Stomach (tissue), 9 donors: ENCODE measurements around the gene AOC2. TPM values are rescaled to one million over a fixed set of nuclear protein-coding genes. Genes with fewer than 3 reads are reported as not detected.

ENCODE experiments used
- DNase-seq, 2 donors: peaks; one replicate each; pipeline versions ENCODE4 v3.0.0 to v3.0.0-alpha.2; 2013 to 2019
- H3K27ac ChIP-seq, 5 donors: fragments of 200-600 bp in 4 of 5; sonication (generic) in 4 of 5; one replicate each; pipeline ENCODE4 v1.5.1; 2013 to 2019; ENCODE audit warnings: mild to moderate bottlenecking in 1 of 5, moderate library complexity in 1 of 5
- H3K27me3 ChIP-seq, 3 donors: fragments of 200-600 bp; sonication (generic); one replicate each; pipeline ENCODE4 v1.5.1; 2017 to 2019; ENCODE audit warnings: mixed run types in 1 of 3
- H3K36me3 ChIP-seq, 4 donors: fragments of 200-600 bp; sonication (generic); 1 replicate in 3 of 4; 2 replicates in 1 of 4; pipeline ENCODE4 v1.5.1; 2016 to 2019
- H3K4me1 ChIP-seq, 4 donors: fragments of 200-600 bp; sonication (generic); one replicate each; pipeline ENCODE4 v1.5.1; 2016 to 2019
- H3K4me3 ChIP-seq, 4 donors: fragments of 200-600 bp; sonication (generic) in 3 of 4; one replicate each; pipeline ENCODE4 v1.5.1; 2016 to 2019; ENCODE audit warnings: mild to moderate bottlenecking in 1 of 4
- H3K9me3 ChIP-seq, 4 donors: fragments of 200-600 bp; sonication (generic); one replicate each; pipeline ENCODE4 v1.5.1; 2016 to 2019
- CTCF ChIP-seq, 7 experiments: fragments of 450-650 bp in 4 of 7; fragments of 200-600 bp in 3 of 7; sonication (generic) in 3 of 7; IDR thresholded peaks; one replicate each; pipeline ENCODE4 v1.5.1; 2016 to 2019; ENCODE audit warnings: antibody characterized with exemption in 7 of 7, control low read depth in 2 of 7, mild to moderate bottlenecking in 1 of 7
- EP300 ChIP-seq: sonication (generic); formaldehyde crosslinking; IDR thresholded peaks from one replicate; pipeline ENCODE4 v1.6.1; 2017; ENCODE audit warnings: antibody characterized with exemption
- POLR2A ChIP-seq, 4 donors: fragments of 450-650 bp; IDR thresholded peaks; one replicate each; pipeline ENCODE4 v1.6.1; 2016; ENCODE audit warnings: antibody characterized with exemption in 4 of 4, control low read depth in 2 of 4, mild to moderate bottlenecking in 1 of 4, moderate library complexity in 1 of 4
- POLR2AphosphoS5 ChIP-seq, 3 donors: sonication (generic); formaldehyde crosslinking; IDR thresholded peaks; one replicate each; pipeline ENCODE4 v1.6.1; 2016; ENCODE audit warnings: antibody characterized with exemption in 3 of 3
- WGBS, 5 donors: extraction: QIAGEN DNeasy Blood & Tissue Kit in 3 of 5; methylation state at CpG; one replicate each; pipeline versions ENCODE4 v1.1.5 to v1.1.7; 2013 to 2018; 5-methylcytosine and 5-hydroxymethylcytosine counted together
- intact Hi-C: fragments of 100-400 bp; cut with DNase I; formaldehyde crosslinking; loops from one replicate; pipeline ENCODE4 v1.15.1; 2023; ENCODE audit warnings: low total_unique reads
- polyA plus RNA-seq, 3 donors: library from polyadenylated mRNA; stranded (reverse); fragments of 200-250 nt; gene quantifications; one replicate each; pipeline ENCODE4 v1.2.3, GENCODE V29; 2013
- total RNA-seq, 5 donors: library from RNA; depleted of rRNA; stranded (reverse); fragments of >200 nt; gene quantifications; one replicate each; pipeline versions ENCODE4 v1.1.0 to v1.2.3, GENCODE V29; 2014 to 2016
- donor health status: healthy with polysubstance abuse.
- donor health status: Bipolar disorder and iron deficiency.
- donor health status: healthy.

AOC2 gene
- total and polyA plus RNA-seq, 8 donors, result 0.50 to 3.0 (median 0.87) TPM; not detected in 3

DNA sequence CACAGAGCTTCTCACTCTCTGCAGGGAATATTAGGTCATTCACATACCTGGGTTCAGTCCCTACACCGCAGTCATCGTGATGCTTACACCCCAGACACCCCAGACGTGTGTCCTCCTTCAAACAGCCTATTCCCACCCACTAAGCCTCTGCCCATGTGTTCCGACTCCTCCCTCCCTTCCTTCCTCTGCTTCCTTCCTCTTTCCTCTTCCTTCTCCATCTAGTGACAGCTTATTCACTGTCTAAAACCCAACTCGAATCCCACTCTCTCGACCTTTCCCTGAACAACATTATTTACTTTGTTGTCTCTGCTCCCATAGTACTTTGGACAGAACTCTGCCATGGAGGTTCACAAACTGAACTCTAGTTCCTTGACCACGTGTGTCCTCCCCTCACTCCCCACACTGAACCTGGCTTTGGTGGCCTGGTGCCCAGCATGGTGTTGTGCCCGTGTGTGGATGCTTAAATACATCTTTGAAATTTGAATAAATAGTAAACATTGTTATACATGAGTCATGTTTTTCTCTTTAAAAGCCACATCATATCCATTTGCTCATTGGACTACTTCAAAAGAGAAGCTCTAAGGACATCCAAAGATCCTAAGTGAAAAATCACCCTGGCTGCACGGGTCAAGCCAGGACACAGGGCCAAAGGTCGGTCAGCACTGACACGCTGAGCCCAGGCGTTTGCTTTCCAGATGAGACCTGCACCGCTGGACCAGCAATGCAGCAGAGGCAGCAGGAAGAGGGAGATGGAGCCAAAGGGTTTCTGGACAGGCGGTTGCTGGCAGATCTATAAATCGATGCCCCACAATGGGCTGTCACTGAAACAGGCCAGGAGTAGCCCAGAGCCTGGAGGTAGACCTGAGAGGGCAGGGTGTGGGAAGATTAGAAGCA is 42.1 kb downstream of the AOC2 start:
- peaks cover 0 to 24% (median 5%) of the 10 kb centered on the region in 4 donors for H3K4me1 ChIP-seq
- no peak overlapping the region for H3K27ac ChIP-seq
- H3K27me3 ChIP-seq, result no peaks in the 10 kb centered on the region
- H3K36me3 ChIP-seq, result no peaks in the 10 kb centered on the region
- intact Hi-C loops, result no loop called here
- WGBS, 5 donors, result 53 to 64% (median 59%) methylated on average over 15 of the region's 15 CpGs
- no peaks in the 10 kb centered on the region for H3K9me3 ChIP-seq
- TF ChIP-seq EP300 (no peak), POLR2A (IDR thresholded peaks at IDR 0.05) (no peak), CTCF (IDR thresholded peaks at IDR 0.05) (no peak), POLR2AphosphoS5 (IDR thresholded peaks at IDR 0.05) (no peak)
- no peak for DNase-seq
- peak overlapping the region in 1 of 4 donors; percentile 4 for H3K4me3 ChIP-seq

GRCh38 chr17:42889809-42890208 is 45.4 kb downstream of the AOC2 start:
- intact Hi-C loops, result no loop called here
- H3K4me1 ChIP-seq, result peaks cover 26 to 55% (median 35%) of the 10 kb centered on the region in 4 donors
- H3K36me3 ChIP-seq, result no peaks in the 10 kb centered on the region
- TF ChIP-seq EP300 (no peak), CTCF (IDR thresholded peaks at IDR 0.05) (no peak), POLR2A (IDR thresholded peaks at IDR 0.05) (no peak), POLR2AphosphoS5 (IDR thresholded peaks at IDR 0.05) (no peak)
- H3K27me3 ChIP-seq, result no peaks in the 10 kb centered on the region
- H3K27ac ChIP-seq, result no peak overlapping the region
- WGBS, 5 donors, result 88 to 95% (median 92%) methylated on average over 7 of the region's 7 CpGs
- no peak for DNase-seq
- H3K4me3 ChIP-seq, result no peak overlapping the region
- H3K9me3 ChIP-seq, result no peaks in the 10 kb centered on the region

DNA sequence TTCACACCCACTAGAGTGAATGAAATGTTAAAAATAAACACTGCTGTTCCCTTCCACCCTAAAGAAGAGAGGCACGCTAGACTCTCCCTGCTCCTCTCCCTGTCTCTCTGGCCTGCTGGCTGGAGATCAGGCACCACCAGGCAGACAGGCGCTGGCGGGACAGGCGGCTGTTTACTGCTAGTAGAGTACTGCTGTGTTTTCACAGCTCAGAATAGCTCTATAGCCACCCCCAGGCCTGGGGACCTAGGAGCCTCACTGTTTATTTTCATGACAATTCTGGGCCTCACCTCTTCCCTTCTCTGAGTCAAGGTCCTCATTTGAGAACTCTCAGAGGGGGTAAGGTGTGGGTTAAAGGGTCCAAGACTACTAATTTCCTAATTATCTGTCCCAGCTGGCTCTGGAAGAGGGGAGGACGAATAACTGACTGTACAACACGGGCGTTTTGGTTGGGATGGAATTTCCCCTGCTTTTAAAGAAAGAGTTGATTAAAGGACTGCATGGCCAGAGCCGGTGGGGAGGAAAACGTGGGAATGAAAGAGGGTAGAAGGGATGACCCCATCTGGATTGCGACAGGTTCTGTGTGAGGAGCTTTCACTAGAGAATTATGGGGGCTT is 47.3 kb downstream of the AOC2 start:
- TF ChIP-seq POLR2A (IDR thresholded peaks at IDR 0.05) (no peak), CTCF (IDR thresholded peaks at IDR 0.05) (no peak), EP300 (no peak), POLR2AphosphoS5 (IDR thresholded peaks at IDR 0.05) (no peak)
- peak; percentile 56 for DNase-seq
- intact Hi-C loops, result no loop called here
- WGBS, 5 donors, result 42 to 69% (median 50%) methylated on average over 10 of the region's 10 CpGs
- H3K9me3 ChIP-seq, result no peaks in the 10 kb centered on the region
- H3K4me1 ChIP-seq, result peaks cover 35 to 61% (median 45%) of the 10 kb centered on the region in 4 donors
- H3K27me3 ChIP-seq, result no peaks in the 10 kb centered on the region
- H3K27ac ChIP-seq, result peak overlapping the region in 4 of 5 donors; percentile 45 to 80 (median 76)
- H3K4me3 ChIP-seq, result no peak overlapping the region
- no peaks in the 10 kb centered on the region for H3K36me3 ChIP-seq

GRCh38 chr17:42893359-42893758 is 49.0 kb downstream of the AOC2 start:
- peak overlapping the region; percentile 1 to 84 (median 70) for H3K27ac ChIP-seq
- intact Hi-C loops, result no loop called here

More at GRCh38 chr17:42893359-42893758, 49.0 kb downstream of the AOC2 start:
- peak in 1 of 2 donors; percentile 27 for DNase-seq
- TF ChIP-seq EP300, result no peak
- TF ChIP-seq POLR2A (IDR thresholded peaks at IDR 0.05), result no peak
- TF ChIP-seq POLR2AphosphoS5 (IDR thresholded peaks at IDR 0.05), result no peak
- no peak for TF ChIP-seq CTCF (IDR thresholded peaks at IDR 0.05)
- no peak overlapping the region for H3K4me3 ChIP-seq
- H3K36me3 ChIP-seq, result no peaks in the 10 kb centered on the region
- 30 to 42% (median 37%) methylated on average over 4 of the region's 4 CpGs for WGBS, 5 donors
- peaks cover 35 to 55% (median 45%) of the 10 kb centered on the region in 4 donors for H3K4me1 ChIP-seq
- H3K27me3 ChIP-seq, result no peaks in the 10 kb centered on the region
- no peaks in the 10 kb centered on the region for H3K9me3 ChIP-seq
